T-helper 1 cell (primary cell): Measurements from ENCODE around the gene CCDC150.
A peak's percentile ranks its signal among the peaks of the same experiment; 100 is the strongest.
"Not testable (repeated sequence)": the region's sequence is repeated elsewhere in the genome, so short reads cannot be mapped to it uniquely, and the experiment has no call there.

Source experiments
- DNase-seq, 5 donors: peaks; one replicate each; pipeline ENCODE4 v3.0.0-alpha.2; 2012 to 2020
- total RNA-seq, 4 donors: gene quantifications; one replicate each; lab custom pipeline; 2026; lab: John Stamatoyannopoulos, UW

CCDC150 gene
- 0.24 to 1.6 (median 1.0) reads per million in 4 donors for total RNA-seq

GRCh38 chr2:196639180-196640030 lies at the start of gene CCDC150:
TSS of gene CCDC150 (plus strand) at chr2:196639715. CDS start at chr2:196639767, 52 bp downstream.
- peak; percentile 83 to 96 (median 90) for DNase-seq

GRCh38 chr2:196590286-196590685 lies 49.2 kb upstream of the CCDC150 start:
- no peak for DNase-seq

- no peak for DNase-seq
These were observed 48.5 kb upstream of the CCDC150 start for GRCh38 chr2:196591004-196591403.

- DNase-seq = no peak
These were observed 47.9 kb upstream of the CCDC150 start for GRCh38 chr2:196591621-196592022.

GRCh38 chr2:196592331-196592910 lies 47.1 kb upstream of the CCDC150 start:
- DNase-seq = peak in 1 of 5 donors; percentile 3

GRCh38 chr2:196592911-196593881 lies 46.3 kb upstream of the CCDC150 start, which contains the start of gene HECW2:
TSS of gene HECW2 (minus strand) at chr2:196593554.
- DNase-seq = peak in 1 of 5 donors; percentile 22

GRCh38 chr2:196594158-196594557 lies 45.4 kb upstream of the CCDC150 start:
- no peak for DNase-seq

GRCh38 chr2:196597531-196597930 lies 42.0 kb upstream of the CCDC150 start:
- no peak for DNase-seq

- DNase-seq = no peak
These were observed 41.1 kb upstream of the CCDC150 start for GRCh38 chr2:196598412-196598811.

- no peak for DNase-seq
These were observed 40.7 kb upstream of the CCDC150 start for GRCh38 chr2:196598846-196599245.

GRCh38 chr2:196601430-196602306 lies 37.8 kb upstream of the CCDC150 start:
- no peak for DNase-seq

- no peak for DNase-seq
These were observed 35.3 kb upstream of the CCDC150 start for GRCh38 chr2:196604196-196604595.

GRCh38 chr2:196606516-196606915 lies 33.0 kb upstream of the CCDC150 start:
- no peak for DNase-seq

GRCh38 chr2:196607073-196607472 lies 32.4 kb upstream of the CCDC150 start:
- no peak for DNase-seq

GRCh38 chr2:196607896-196608295 lies 31.6 kb upstream of the CCDC150 start:
- DNase-seq = not testable (repeated sequence)

GRCh38 chr2:196609806-196610205 lies 29.7 kb upstream of the CCDC150 start:
- DNase-seq = no peak

- DNase-seq = no peak
These were observed 28.7 kb upstream of the CCDC150 start for GRCh38 chr2:196610796-196611195.

- no peak for DNase-seq
These were observed 26.2 kb upstream of the CCDC150 start for GRCh38 chr2:196613302-196613701.

GRCh38 chr2:196617430-196617829 lies 22.1 kb upstream of the CCDC150 start:
- DNase-seq = no peak

- DNase-seq = no peak
These were observed 20.9 kb upstream of the CCDC150 start for GRCh38 chr2:196618661-196619060.

GRCh38 chr2:196630531-196630930 lies 9.0 kb upstream of the CCDC150 start:
- DNase-seq = no peak

- no peak for DNase-seq
These were observed 4.4 kb upstream of the CCDC150 start for GRCh38 chr2:196635156-196635555.
